Astrocyte (in vitro differentiated cells and primary cell): Measurements from ENCODE around the gene KIAA0319L. TPM values are rescaled to one million over a fixed set of nuclear protein-coding genes. Genes with fewer than 3 reads are reported as not detected.
A peak's percentile ranks its signal among the peaks of the same experiment; 100 is the strongest.

Source experiments
- DNase-seq: peaks from one replicate; pipeline ENCODE4 v3.0.0-alpha.2; 2010; ENCODE audit warnings: low read depth
- FAIRE-seq: peaks from 2 replicates; lab custom pipeline; 2011; peaks lifted over from hg19 to GRCh38; lab: Jason Lieb, UNC
- H2AFZ ChIP-seq: 2 replicates; pipeline ENCODE4 v1.6.0; 2012; ENCODE audit warnings: low read depth, low read length, inconsistent platforms
- H3K27ac ChIP-seq: 2 replicates; pipeline ENCODE4 v1.5.1; 2011; ENCODE audit warnings: low read depth, low read length, inconsistent platforms
- H3K27me3 ChIP-seq: 2 replicates; pipeline ENCODE4 v1.6.0; 2011; ENCODE audit warnings: low read length, inconsistent platforms; ENCODE audit not compliant: insufficient read depth
- H3K36me3 ChIP-seq: 2 replicates; pipeline ENCODE4 v1.5.1; 2011; ENCODE audit warnings: low read length, inconsistent platforms; ENCODE audit not compliant: insufficient read depth
- H3K4me1 ChIP-seq: 2 replicates; pipeline ENCODE4 v1.5.1; 2011; ENCODE audit warnings: low read length, inconsistent platforms; ENCODE audit not compliant: insufficient read depth
- H3K4me2 ChIP-seq: 2 replicates; pipeline ENCODE4 v1.6.0; 2012; ENCODE audit warnings: low read length, inconsistent platforms
- H3K4me3 ChIP-seq: 2 replicates; pipeline ENCODE4 v1.5.1; 2011; ENCODE audit warnings: low read depth, mild to moderate bottlenecking, low read length, inconsistent platforms; ENCODE audit not compliant: insufficient read depth
- H3K79me2 ChIP-seq: 2 replicates; pipeline ENCODE4 v1.6.0; 2012; ENCODE audit warnings: mild to moderate bottlenecking, low read length, inconsistent platforms; ENCODE audit not compliant: insufficient read depth
- H3K9ac ChIP-seq: 2 replicates; pipeline ENCODE4 v1.6.0; 2012; ENCODE audit warnings: mild to moderate bottlenecking, low read length, inconsistent platforms
- H3K9me3 ChIP-seq: 2 replicates; pipeline ENCODE4 v1.5.1; 2012; ENCODE audit warnings: low read depth, mild to moderate bottlenecking, low read length, inconsistent platforms; ENCODE audit not compliant: insufficient read depth
- H4K20me1 ChIP-seq: 2 replicates; pipeline ENCODE4 v1.6.0; 2012; ENCODE audit warnings: low read length, inconsistent platforms; ENCODE audit not compliant: insufficient read depth
- H3K27ac Mint-ChIP-seq: one replicate; pipeline ENCODE4 v1.8.0; 2021; ENCODE audit warnings: mild to moderate bottlenecking, mixed read lengths; ENCODE audit not compliant: unreplicated experiment
- H3K27me3 Mint-ChIP-seq: one replicate; pipeline ENCODE4 v1.8.0; 2021; ENCODE audit warnings: low read depth, mixed read lengths; ENCODE audit not compliant: unreplicated experiment
- H3K36me3 Mint-ChIP-seq: one replicate; pipeline ENCODE4 v1.8.0; 2021; ENCODE audit warnings: low read depth, mixed read lengths; ENCODE audit not compliant: unreplicated experiment
- H3K4me1 Mint-ChIP-seq: one replicate; pipeline ENCODE4 v1.8.0; 2021; ENCODE audit warnings: low read depth, mixed read lengths; ENCODE audit not compliant: unreplicated experiment
- H3K4me3 Mint-ChIP-seq: one replicate; pipeline ENCODE4 v1.8.0; 2021; ENCODE audit warnings: mild to moderate bottlenecking, moderate library complexity, mixed read lengths; ENCODE audit not compliant: unreplicated experiment
- H3K9me3 Mint-ChIP-seq: one replicate; pipeline ENCODE4 v1.8.0; 2021; ENCODE audit warnings: mild to moderate bottlenecking, mixed read lengths; ENCODE audit not compliant: unreplicated experiment
- EZH2 ChIP-seq: IDR thresholded peaks from 2 replicates; pipeline ENCODE4 v1.6.1; 2012; ENCODE audit warnings: mild to moderate bottlenecking, low read length, inconsistent platforms; ENCODE audit not compliant: insufficient read depth
- total RNA-seq: library from RNA; stranded (reverse); gene quantifications from 2 replicates; pipeline ENCODE4 v1.2.1, GENCODE V29; 2021
- TF ChIP-seq, protein P1 (sequence below): IDR thresholded peaks from 2 replicates; pipeline ENCODE4 v1.5.1; 2011; ENCODE audit warnings: low read depth, mild to moderate bottlenecking, inconsistent platforms, low read length, moderate library complexity; ENCODE audit not compliant: insufficient read depth

Gene KIAA0319L
- total RNA-seq, 1 donor from 2014 or later = 42.5 TPM

DNA sequence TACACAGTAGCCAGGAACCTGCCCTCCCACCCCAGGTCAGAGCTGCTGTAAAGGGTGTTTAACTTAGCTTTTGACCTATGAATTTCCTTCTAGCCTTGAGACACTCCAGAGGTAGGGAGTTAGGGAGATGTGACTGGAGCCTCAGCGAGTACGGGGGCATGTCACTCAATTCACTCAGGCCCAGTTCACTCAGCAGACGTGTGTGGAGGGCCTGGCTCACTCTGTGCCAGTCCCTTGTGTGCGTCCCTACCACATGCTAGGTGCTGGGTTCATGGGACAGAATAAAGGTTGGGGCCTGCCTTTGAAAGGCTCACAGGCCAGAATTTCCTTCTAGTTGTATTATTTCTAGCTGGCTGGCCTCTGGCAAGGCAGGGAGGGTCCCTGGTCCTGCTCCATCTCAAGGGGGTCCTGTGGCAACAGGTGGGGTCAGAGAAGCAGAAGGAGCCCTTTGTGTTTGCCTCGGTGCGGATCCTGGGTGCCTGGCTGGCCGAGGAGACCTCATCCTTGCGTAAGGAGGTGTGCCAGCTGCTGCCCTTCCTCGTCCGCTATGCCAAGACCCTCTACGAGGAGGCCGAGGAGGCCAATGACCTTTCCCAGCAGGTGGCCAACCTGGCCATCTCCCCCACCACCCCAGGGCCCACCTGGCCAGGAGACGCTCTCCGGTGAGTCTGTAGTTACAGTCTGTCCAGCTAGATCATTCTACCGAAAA lies 4.9 kb upstream of the KIAA0319L start:
- no peaks in the 10 kb centered on the region for H3K27me3 ChIP-seq
- no peak overlapping the region for H3K27ac ChIP-seq
- H3K4me2 ChIP-seq = peak overlapping the region; percentile 63
- Mint-ChIP-seq H3K36me3 (peaks cover 10% of the 10 kb centered on the region), H3K27ac (no peak overlapping the region), H3K27me3 (no peaks in the 10 kb centered on the region), H3K4me3 (no peak overlapping the region), H3K4me1 (peaks cover 5% of the 10 kb centered on the region), H3K9me3 (no peaks in the 10 kb centered on the region)
- peaks cover 8% of the 10 kb centered on the region for H3K36me3 ChIP-seq
- H3K9ac ChIP-seq = no peak overlapping the region
- FAIRE-seq (no peak), DNase-seq (no peak)
- no peak overlapping the region for H2AFZ ChIP-seq
- peaks cover 14% of the 10 kb centered on the region for H3K4me1 ChIP-seq
- H4K20me1 ChIP-seq = peaks cover 85% of the 10 kb centered on the region
- H3K79me2 ChIP-seq = peaks cover 45% of the 10 kb centered on the region
- H3K9me3 ChIP-seq = no peaks in the 10 kb centered on the region
- TF ChIP-seq, protein P1, sequence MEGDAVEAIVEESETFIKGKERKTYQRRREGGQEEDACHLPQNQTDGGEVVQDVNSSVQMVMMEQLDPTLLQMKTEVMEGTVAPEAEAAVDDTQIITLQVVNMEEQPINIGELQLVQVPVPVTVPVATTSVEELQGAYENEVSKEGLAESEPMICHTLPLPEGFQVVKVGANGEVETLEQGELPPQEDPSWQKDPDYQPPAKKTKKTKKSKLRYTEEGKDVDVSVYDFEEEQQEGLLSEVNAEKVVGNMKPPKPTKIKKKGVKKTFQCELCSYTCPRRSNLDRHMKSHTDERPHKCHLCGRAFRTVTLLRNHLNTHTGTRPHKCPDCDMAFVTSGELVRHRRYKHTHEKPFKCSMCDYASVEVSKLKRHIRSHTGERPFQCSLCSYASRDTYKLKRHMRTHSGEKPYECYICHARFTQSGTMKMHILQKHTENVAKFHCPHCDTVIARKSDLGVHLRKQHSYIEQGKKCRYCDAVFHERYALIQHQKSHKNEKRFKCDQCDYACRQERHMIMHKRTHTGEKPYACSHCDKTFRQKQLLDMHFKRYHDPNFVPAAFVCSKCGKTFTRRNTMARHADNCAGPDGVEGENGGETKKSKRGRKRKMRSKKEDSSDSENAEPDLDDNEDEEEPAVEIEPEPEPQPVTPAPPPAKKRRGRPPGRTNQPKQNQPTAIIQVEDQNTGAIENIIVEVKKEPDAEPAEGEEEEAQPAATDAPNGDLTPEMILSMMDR = no peak
- TF ChIP-seq EZH2 = no peak
- no peak overlapping the region for H3K4me3 ChIP-seq

DNA sequence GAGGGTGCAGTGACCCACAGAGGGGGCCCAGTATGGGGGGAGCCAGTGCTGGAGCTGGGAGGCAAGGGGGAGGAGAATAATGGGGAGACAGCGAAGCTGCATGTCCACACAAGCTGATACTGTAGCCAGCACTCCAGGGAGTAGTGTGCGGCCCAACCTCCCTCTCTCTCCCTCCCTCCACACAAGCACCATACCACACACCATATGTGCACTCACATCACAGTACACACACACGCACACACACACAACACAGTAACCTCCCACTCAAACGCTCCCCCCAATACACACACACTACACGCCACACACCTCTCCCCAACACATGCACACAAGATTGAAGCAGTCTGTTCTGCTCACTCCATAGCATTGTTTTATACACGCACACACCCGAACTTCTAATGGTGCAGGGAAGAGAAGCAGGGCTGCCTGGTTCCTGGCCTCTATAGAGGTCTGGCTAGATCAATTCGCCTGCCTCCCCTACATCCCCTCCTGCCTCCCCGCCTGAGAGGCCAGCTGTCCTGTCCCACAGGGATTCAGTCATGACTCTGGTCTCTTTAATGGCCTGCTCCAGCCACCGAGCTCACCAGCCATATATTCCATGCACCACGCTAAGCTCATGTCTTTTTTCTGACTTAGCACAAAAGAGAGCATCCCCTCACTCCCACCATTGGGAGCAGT lies 4.2 kb upstream of the KIAA0319L start:
- Histone ChIP-seq H3K9ac (peak overlapping the region; percentile 10), H4K20me1 (peaks cover 79% of the 10 kb centered on the region), H3K79me2 (peaks cover 52% of the 10 kb centered on the region), H3K27ac (no peak overlapping the region), H3K27me3 (no peaks in the 10 kb centered on the region), H3K36me3 (peaks cover 8% of the 10 kb centered on the region), H3K4me3 (no peak overlapping the region), H3K9me3 (no peaks in the 10 kb centered on the region), H3K4me1 (peaks cover 18% of the 10 kb centered on the region), H3K4me2 (peak overlapping the region; percentile 63), H2AFZ (no peak overlapping the region)
- DNase-seq = no peak
- H3K4me1 Mint-ChIP-seq = peaks cover 8% of the 10 kb centered on the region
- H3K27me3 Mint-ChIP-seq = no peaks in the 10 kb centered on the region
- TF ChIP-seq, protein P1 = no peak
- no peak for TF ChIP-seq EZH2
- H3K4me3 Mint-ChIP-seq = peak overlapping the region; percentile 28
- FAIRE-seq = no peak
- H3K36me3 Mint-ChIP-seq = peaks cover 10% of the 10 kb centered on the region
- no peak overlapping the region for H3K27ac Mint-ChIP-seq
- H3K9me3 Mint-ChIP-seq = no peaks in the 10 kb centered on the region
